ENCODE data around the gene GPR107. TPM values are rescaled to one million over a fixed set of nuclear protein-coding genes. Genes with fewer than 3 reads are reported as not detected.

GPR107 gene
- total RNA-seq, 4 donors from 2014 or later = 28.1 to 34.5 (median 32.9) TPM

DNA sequence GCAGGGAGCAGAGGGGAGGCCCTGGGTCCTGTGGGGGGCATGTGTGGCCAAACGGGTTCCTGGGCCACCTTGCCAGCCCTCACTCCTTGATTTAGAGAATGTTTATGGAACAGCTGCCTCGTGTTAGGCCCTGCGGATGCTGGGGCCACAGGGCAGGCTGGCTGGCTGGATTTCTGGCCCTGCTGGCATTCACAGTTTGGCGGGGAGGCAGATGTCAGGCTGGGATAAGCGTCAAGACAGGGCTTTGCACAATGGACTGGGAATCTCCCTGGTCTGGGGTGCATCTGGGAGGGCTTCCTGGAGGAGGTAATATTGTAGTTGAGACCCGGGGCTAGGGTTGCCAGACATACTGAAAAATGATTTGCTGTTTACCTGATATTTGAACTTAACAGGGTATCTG, 132.3 kb downstream of the GPR107 start:
- TF ChIP-seq, protein P1, sequence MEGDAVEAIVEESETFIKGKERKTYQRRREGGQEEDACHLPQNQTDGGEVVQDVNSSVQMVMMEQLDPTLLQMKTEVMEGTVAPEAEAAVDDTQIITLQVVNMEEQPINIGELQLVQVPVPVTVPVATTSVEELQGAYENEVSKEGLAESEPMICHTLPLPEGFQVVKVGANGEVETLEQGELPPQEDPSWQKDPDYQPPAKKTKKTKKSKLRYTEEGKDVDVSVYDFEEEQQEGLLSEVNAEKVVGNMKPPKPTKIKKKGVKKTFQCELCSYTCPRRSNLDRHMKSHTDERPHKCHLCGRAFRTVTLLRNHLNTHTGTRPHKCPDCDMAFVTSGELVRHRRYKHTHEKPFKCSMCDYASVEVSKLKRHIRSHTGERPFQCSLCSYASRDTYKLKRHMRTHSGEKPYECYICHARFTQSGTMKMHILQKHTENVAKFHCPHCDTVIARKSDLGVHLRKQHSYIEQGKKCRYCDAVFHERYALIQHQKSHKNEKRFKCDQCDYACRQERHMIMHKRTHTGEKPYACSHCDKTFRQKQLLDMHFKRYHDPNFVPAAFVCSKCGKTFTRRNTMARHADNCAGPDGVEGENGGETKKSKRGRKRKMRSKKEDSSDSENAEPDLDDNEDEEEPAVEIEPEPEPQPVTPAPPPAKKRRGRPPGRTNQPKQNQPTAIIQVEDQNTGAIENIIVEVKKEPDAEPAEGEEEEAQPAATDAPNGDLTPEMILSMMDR (IDR thresholded peaks at IDR 0.05) = no peak
- no peak for TF ChIP-seq POLR2A (IDR thresholded peaks at IDR 0.05)
- H3K4me3 ChIP-seq (ENCODE audit: low read depth, poor library complexity, severe bottlenecking) = no peak overlapping the region
- 42 to 67% methylated on average over 5 to 6 of the region's 6 CpGs for WGBS, 2 donors
- intact Hi-C loops (cut with DNase I; ENCODE audit: low total_unique reads) = no loop called here
- no peak for DNase-seq (ENCODE audit: low spot score in 2 of 2)

DNA sequence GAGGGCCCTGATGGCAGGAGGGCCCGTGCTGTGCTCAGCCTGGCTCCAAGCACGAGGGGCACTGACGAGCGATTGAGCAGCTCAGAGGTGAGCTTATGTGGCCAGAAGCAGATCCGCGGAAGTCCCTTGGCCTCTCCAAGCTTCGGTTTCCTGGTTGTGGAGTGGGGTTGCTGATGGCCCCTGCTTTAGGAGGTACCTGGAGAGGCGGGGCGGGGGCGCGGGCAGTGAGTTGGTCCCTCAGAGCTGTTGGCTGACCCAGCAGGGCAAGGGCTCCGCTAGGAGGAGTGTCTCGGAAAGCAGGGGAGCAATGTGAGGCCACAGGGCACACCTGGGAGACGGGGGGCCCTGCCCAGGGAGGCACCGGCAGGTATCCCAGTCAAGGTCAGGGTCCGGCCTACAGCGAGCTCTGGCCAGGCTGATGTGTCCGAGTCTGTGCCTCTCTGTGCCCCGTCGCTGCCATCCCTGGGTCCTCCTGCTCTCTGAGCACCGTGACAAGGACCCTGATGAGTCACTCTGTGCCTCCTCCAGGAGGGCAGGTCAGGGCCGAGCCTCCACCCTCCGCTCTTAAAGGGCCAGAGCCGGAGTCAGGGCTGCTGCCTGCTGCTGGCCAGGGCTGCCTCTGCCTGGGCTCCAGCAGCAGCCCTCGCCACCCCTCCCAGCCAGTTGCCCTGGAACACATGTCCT, 133.3 kb downstream of the GPR107 start:
- TF ChIP-seq, protein P1 (IDR thresholded peaks at IDR 0.05) = no peak
- no peak for TF ChIP-seq POLR2A (IDR thresholded peaks at IDR 0.05)
- DNase-seq (ENCODE audit: low spot score in 2 of 2) = no peak
- intact Hi-C loops (cut with DNase I; ENCODE audit: low total_unique reads) = no loop called here
- no peak overlapping the region for H3K4me3 ChIP-seq (ENCODE audit: low read depth, poor library complexity, severe bottlenecking)
- 37 to 40% methylated on average over 19 to 25 of the region's 25 CpGs for WGBS, 2 donors

DNA sequence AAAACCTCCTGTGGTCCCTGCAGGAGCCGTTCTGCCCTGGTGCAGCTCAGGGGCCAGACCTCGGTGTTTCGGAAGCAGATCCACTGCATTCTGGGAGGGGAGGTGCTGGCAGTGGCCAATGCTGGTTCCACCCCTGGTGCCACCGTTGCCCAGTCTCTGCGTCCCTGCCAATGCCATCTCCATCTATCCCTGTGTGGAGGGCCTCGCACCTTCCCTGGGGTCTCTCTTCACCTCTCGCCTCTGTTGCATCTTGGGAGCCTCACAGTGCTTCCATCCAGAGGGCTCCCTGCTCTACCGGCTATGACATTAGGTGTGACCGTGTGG, 133.8 kb downstream of the GPR107 start:
- no peak overlapping the region for H3K4me3 ChIP-seq (ENCODE audit: low read depth, poor library complexity, severe bottlenecking)
- intact Hi-C loops (cut with DNase I; ENCODE audit: low total_unique reads) = no loop called here
- TF ChIP-seq, protein P1 (IDR thresholded peaks at IDR 0.05) = no peak
- TF ChIP-seq POLR2A (IDR thresholded peaks at IDR 0.05) = no peak
- no peak for DNase-seq (ENCODE audit: low spot score in 2 of 2)
- WGBS, 2 donors = 31 to 55% methylated on average over 8 to 9 of the region's 9 CpGs

DNA sequence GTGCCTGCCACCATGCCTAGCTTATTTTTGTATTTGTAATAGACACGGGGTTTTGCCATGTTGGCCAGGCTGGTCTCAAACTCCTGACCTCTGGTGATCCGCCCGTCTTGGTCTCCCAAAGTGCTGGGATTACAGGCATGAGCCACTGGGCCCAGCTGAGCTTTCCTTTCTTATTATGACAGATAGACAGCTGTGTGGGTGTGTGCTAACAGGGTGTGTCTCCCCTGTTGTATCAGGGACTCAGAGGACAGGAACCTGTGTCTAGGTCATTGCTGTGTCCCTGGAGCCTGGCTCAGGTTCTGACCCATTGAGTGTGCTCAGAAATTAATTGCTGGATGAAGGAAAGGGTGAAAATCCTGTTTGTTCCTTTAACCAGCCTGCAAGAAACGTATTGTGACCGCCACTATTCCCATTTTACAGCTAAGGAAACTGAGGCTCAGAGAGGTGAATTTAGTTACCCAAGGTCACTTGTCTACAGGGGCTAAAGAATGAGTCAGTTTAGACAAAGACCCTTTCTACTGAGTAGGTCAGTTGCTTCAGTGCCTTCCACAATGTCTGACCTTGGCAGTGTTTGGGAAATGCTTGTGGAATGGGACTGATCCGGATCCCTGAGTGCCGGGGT, 135.3 kb downstream of the GPR107 start:
- WGBS, 2 donors = 84 to 90% methylated on average over 7 of the region's 7 CpGs
- H3K4me3 ChIP-seq (ENCODE audit: low read depth, poor library complexity, severe bottlenecking) = no peak overlapping the region
- DNase-seq (ENCODE audit: low spot score in 2 of 2) = no peak
- intact Hi-C loops (cut with DNase I; ENCODE audit: low total_unique reads) = no loop called here
- TF ChIP-seq POLR2A (IDR thresholded peaks at IDR 0.05) = no peak
- TF ChIP-seq, protein P1 (IDR thresholded peaks at IDR 0.05) = no peak

Other genes with a start within 250 kb of the GPR107 start
- gene TOR1A, start 229.8 kb upstream of the GPR107 start, total RNA-seq = 10 to 100 TPM; 26.3 to 44.7 (median 37.7) TPM
- 100 to 1,000 TPM in 1 of 4 donors, 10 to 100 TPM in 3; 56.3 to 105 (median 61.3) TPM for gene C9orf78, start 218.6 kb upstream of the GPR107 start, total RNA-seq
- 10 to 100 TPM; 20.7 to 39.7 (median 36.1) TPM for gene USP20, start 218.4 kb upstream of the GPR107 start, total RNA-seq
- 10 to 100 TPM; 29.7 to 62.3 (median 40.0) TPM for gene FNBP1, start 10.7 kb upstream of the GPR107 start, total RNA-seq
- 10 to 100 TPM; 14.4 to 25.2 (median 20.7) TPM for gene NCS1, start 118.5 kb downstream of the GPR107 start, total RNA-seq
- 1 to 10 TPM; 1.9 to 4.3 (median 3.0) TPM for gene HMCN2, start 211.9 kb downstream of the GPR107 start, total RNA-seq

Data from lower leg skin (tissue), 4 donors.